WTC11 (cell line): ENCODE results near the gene FMR1NB. TPM values are rescaled to one million over a fixed set of nuclear protein-coding genes. Genes with fewer than 3 reads are reported as not detected.

Source experiments
- ATAC-seq: fragments of 200-7000 bp; cut with Tn5 transposase; 2 replicates; pipeline ENCODE4 v1.10.0; 2021; ENCODE audit warnings: mild to moderate bottlenecking, moderate library complexity
- CTCF ChIA-PET: fragments of 300-600 bp; sonication (Branson Sonifier 250); formaldehyde crosslinking; loops from one replicate; lab custom pipeline; 2021; ENCODE audit warnings: antibody characterized with exemption; lab: Charles Lee
- POLR2A ChIA-PET: fragments of 350-600 bp; sonication (Branson Sonifier 250); formaldehyde crosslinking; loops from one replicate; lab custom pipeline; 2021; ENCODE audit warnings: antibody characterized with exemption; lab: Charles Lee
- DNase-seq: peaks from one replicate; pipeline ENCODE4 v3.0.0; 2021; ENCODE audit warnings: low spot score
- H3K27ac Mint-ChIP-seq: 2 replicates; pipeline ENCODE4 v1.8.0; 2021; ENCODE audit warnings: mixed read lengths
- H3K27me3 Mint-ChIP-seq: 2 replicates; pipeline ENCODE4 v1.8.0; 2021; ENCODE audit warnings: low read depth, mild to moderate bottlenecking, moderate library complexity, mixed read lengths
- H3K36me3 Mint-ChIP-seq: 2 replicates; pipeline ENCODE4 v1.8.0; 2021; ENCODE audit warnings: mixed read lengths
- H3K4me1 Mint-ChIP-seq: 2 replicates; pipeline ENCODE4 v1.8.0; 2022; ENCODE audit warnings: mixed read lengths
- H3K4me3 Mint-ChIP-seq: 2 replicates; pipeline ENCODE4 v1.8.0; 2021; ENCODE audit warnings: mild to moderate bottlenecking, moderate library complexity, mixed read lengths
- H3K9me3 Mint-ChIP-seq: 2 replicates; pipeline ENCODE4 v1.8.0; 2021; ENCODE audit warnings: mixed read lengths
- ATF1 ChIP-seq: sonication (generic); formaldehyde crosslinking; IDR thresholded peaks from 2 replicates; pipeline ENCODE4 v1.8.1; 2023; ENCODE audit warnings: mild to moderate bottlenecking, moderate library complexity, missing genetic modification reagents
- ATF3 ChIP-seq: sonication (generic); formaldehyde crosslinking; conservative IDR thresholded peaks from 2 replicates; pipeline ENCODE4 v1.8.1; 2022; ENCODE audit warnings: mild to moderate bottlenecking, missing genetic modification reagents
- ATF6 ChIP-seq: sonication (generic); formaldehyde crosslinking; IDR thresholded peaks from 2 replicates; pipeline ENCODE4 v1.8.1; 2023; ENCODE audit warnings: mild to moderate bottlenecking, missing genetic modification reagents
- CREM ChIP-seq: sonication (generic); formaldehyde crosslinking; IDR thresholded peaks from 2 replicates; pipeline ENCODE4 v1.8.1; 2022; ENCODE audit warnings: mild to moderate bottlenecking, missing genetic modification reagents, moderate library complexity
- CTCF ChIP-seq: fragments of 200-600 bp; IDR thresholded peaks from 2 replicates; pipeline ENCODE4 v1.8.0; 2022; ENCODE audit warnings: antibody characterized with exemption
- ELF4 ChIP-seq: sonication (generic); formaldehyde crosslinking; IDR thresholded peaks from 2 replicates; pipeline ENCODE4 v1.8.1; 2022; ENCODE audit warnings: low read depth, mild to moderate bottlenecking, moderate library complexity, missing genetic modification reagents
- ESRRA ChIP-seq: sonication (generic); formaldehyde crosslinking; IDR thresholded peaks from 2 replicates; pipeline ENCODE4 v1.8.1; 2022; ENCODE audit warnings: mild to moderate bottlenecking, missing genetic modification reagents, borderline replicate concordance
- FOXJ3 ChIP-seq: sonication (generic); formaldehyde crosslinking; IDR thresholded peaks from 2 replicates; pipeline ENCODE4 v1.9.0; 2021; ENCODE audit warnings: missing genetic modification reagents, mild to moderate bottlenecking, borderline replicate concordance
- FOXK1 ChIP-seq: sonication (generic); formaldehyde crosslinking; IDR thresholded peaks from 2 replicates; pipeline ENCODE4 v1.8.0; 2022; ENCODE audit warnings: mild to moderate bottlenecking, moderate library complexity, missing genetic modification reagents
- FOXP1 ChIP-seq: sonication (generic); formaldehyde crosslinking; IDR thresholded peaks from 2 replicates; pipeline ENCODE4 v1.8.0; 2022; ENCODE audit warnings: missing genetic modification reagents, mild to moderate bottlenecking, moderate library complexity, borderline replicate concordance
- GABPB1 ChIP-seq: sonication (generic); formaldehyde crosslinking; IDR thresholded peaks from 2 replicates; pipeline ENCODE4 v1.8.1; 2023; ENCODE audit warnings: mild to moderate bottlenecking, missing genetic modification reagents
- HMGA2 ChIP-seq: fragments of 250-450 bp; sonication (Bioruptor Pico); IDR thresholded peaks from 2 replicates; pipeline ENCODE4 v1.4.0; 2021; ENCODE audit warnings: mild to moderate bottlenecking, moderate library complexity
- IRF1 ChIP-seq: sonication (generic); formaldehyde crosslinking; IDR thresholded peaks from 2 replicates; pipeline ENCODE4 v1.8.0; 2023; ENCODE audit warnings: missing genetic modification reagents
- KAT7 ChIP-seq: sonication (generic); formaldehyde crosslinking; IDR thresholded peaks from 2 replicates; pipeline ENCODE4 v1.8.1; 2023; ENCODE audit warnings: missing genetic modification reagents, mild to moderate bottlenecking, borderline replicate concordance
- NFATC4 ChIP-seq: fragments of 250-450 bp; sonication (Bioruptor Pico); IDR thresholded peaks from 2 replicates; pipeline ENCODE4 v1.9.0; 2021; ENCODE audit warnings: mild to moderate bottlenecking
- NFE2L1 ChIP-seq: sonication (generic); formaldehyde crosslinking; IDR thresholded peaks from 2 replicates; pipeline ENCODE4 v1.8.1; 2023; ENCODE audit warnings: missing genetic modification reagents
- NFYB ChIP-seq: sonication (generic); formaldehyde crosslinking; conservative IDR thresholded peaks from 2 replicates; pipeline ENCODE4 v1.8.0; 2022; ENCODE audit warnings: low read depth, missing genetic modification reagents
- NR2C2 ChIP-seq: sonication (generic); formaldehyde crosslinking; IDR thresholded peaks from 2 replicates; pipeline ENCODE4 v1.8.0; 2022; ENCODE audit warnings: mild to moderate bottlenecking, missing genetic modification reagents
- PRRX2 ChIP-seq: fragments of 250-450 bp; sonication (Bioruptor Pico); IDR thresholded peaks from 2 replicates; pipeline ENCODE4 v1.8.0; 2021; ENCODE audit warnings: mild to moderate bottlenecking
- SP1 ChIP-seq: sonication (generic); formaldehyde crosslinking; conservative IDR thresholded peaks from 2 replicates; pipeline ENCODE4 v1.8.1; 2022; ENCODE audit warnings: missing genetic modification reagents
- USF2 ChIP-seq: sonication (generic); formaldehyde crosslinking; IDR thresholded peaks from 2 replicates; pipeline ENCODE4 v1.8.1; 2023; ENCODE audit warnings: mild to moderate bottlenecking, missing genetic modification reagents, moderate library complexity
- ZMAT4 ChIP-seq: fragments of 250-450 bp; sonication (Bioruptor Pico); IDR thresholded peaks from 2 replicates; pipeline ENCODE4 v1.9.0; 2021; ENCODE audit warnings: mild to moderate bottlenecking
- ZNF317 ChIP-seq: sonication (generic); formaldehyde crosslinking; IDR thresholded peaks from 2 replicates; pipeline ENCODE4 v1.8.1; 2023; ENCODE audit warnings: low read depth, mild to moderate bottlenecking, moderate library complexity, missing genetic modification reagents, borderline replicate concordance
- ZNF423 ChIP-seq: fragments of 250-450 bp; sonication (Bioruptor Pico); IDR thresholded peaks from 2 replicates; pipeline ENCODE4 v2.1.2; 2022; ENCODE audit warnings: mild to moderate bottlenecking, moderate library complexity
- ZSCAN18 ChIP-seq: fragments of 250-450 bp; sonication (Bioruptor Pico); IDR thresholded peaks from 2 replicates; pipeline ENCODE4 v2.1.2; 2022; ENCODE audit warnings: mild to moderate bottlenecking, moderate library complexity
- total RNA-seq: library from RNA; stranded (reverse); gene quantifications from 3 replicates; pipeline ENCODE4 v1.2.3, GENCODE V29; 2021

The FMR1NB gene
- total RNA-seq, 1 experiment from 2014 or later = not detected

- Mint-ChIP-seq H3K36me3 (peaks cover 6% of the 10 kb centered on the region), H3K4me1 (no peaks in the 10 kb centered on the region), H3K9me3 (peaks cover 4% of the 10 kb centered on the region), H3K27ac (no peak overlapping the region), H3K27me3 (no peaks in the 10 kb centered on the region), H3K4me3 (no peak overlapping the region)
- POLR2A ChIA-PET = no interaction called here
- ATAC-seq = no peak
- no peak for TF ChIP-seq ATF3 (CRISPR knock-in tag)
- no peak for TF ChIP-seq HMGA2 (CRISPR knock-in tag)
- no peak for TF ChIP-seq ELF4 (CRISPR knock-in tag)
- no peak for TF ChIP-seq ATF1 (CRISPR knock-in tag)
- no peak for TF ChIP-seq USF2 (CRISPR knock-in tag)
- TF ChIP-seq GABPB1 (CRISPR knock-in tag) = no peak
- TF ChIP-seq IRF1 = no peak
- no peak for TF ChIP-seq SP1 (CRISPR knock-in tag)
- TF ChIP-seq FOXP1 = no peak
- no peak for TF ChIP-seq ESRRA (CRISPR knock-in tag)
- TF ChIP-seq ZNF317 = no peak
- no peak for TF ChIP-seq ZSCAN18 (CRISPR knock-in tag)
- no peak for TF ChIP-seq ATF6
- no peak for TF ChIP-seq PRRX2 (CRISPR knock-in tag)
- DNase-seq = no peak
- CTCF ChIA-PET = interaction anchor here (0.6 kb wide), 1 partner anchor 35 kb away, joined by 3 read pairs; no protein-coding TSS in a partner anchor
Measured at GRCh38 chrX:147953976-147954375, 27.2 kb upstream of the FMR1NB start.

- ChIA-PET CTCF (no interaction called here), POLR2A (no interaction called here)
- Mint-ChIP-seq H3K36me3 (no peaks in the 10 kb centered on the region; the same call in 1 of the 2 replicates), H3K9me3 (peaks cover 19% of the 10 kb centered on the region), H3K4me1 (no peaks in the 10 kb centered on the region), H3K27me3 (no peaks in the 10 kb centered on the region; the same call in none of the 2 replicates), H3K4me3 (no peak overlapping the region), H3K27ac (no peak overlapping the region)
- no peak for ATAC-seq
- no peak for DNase-seq
- TF ChIP-seq ESRRA (CRISPR knock-in tag) (no peak), FOXK1 (CRISPR knock-in tag) (no peak), ZMAT4 (CRISPR knock-in tag) (no peak), NFATC4 (CRISPR knock-in tag) (no peak), CTCF (no peak), NFYB (CRISPR knock-in tag) (no peak), ZNF423 (CRISPR knock-in tag) (no peak), FOXJ3 (CRISPR knock-in tag) (no peak), NFE2L1 (CRISPR knock-in tag) (no peak), FOXP1 (no peak), SP1 (CRISPR knock-in tag) (no peak), KAT7 (CRISPR knock-in tag) (no peak), CREM (no peak), NR2C2 (CRISPR knock-in tag) (no peak), IRF1 (no peak), USF2 (CRISPR knock-in tag) (no peak)
Measured at GRCh38 chrX:147957291-147957690, 23.8 kb upstream of the FMR1NB start.
